ENCODE measurements around the gene USP37. TPM values are rescaled to one million over a fixed set of nuclear protein-coding genes. Genes with fewer than 3 reads are reported as not detected.

USP37 gene
- total and polyA plus RNA-seq, 11 donors, result 1.8 to 10.3 (median 5.8) TPM

DNA sequence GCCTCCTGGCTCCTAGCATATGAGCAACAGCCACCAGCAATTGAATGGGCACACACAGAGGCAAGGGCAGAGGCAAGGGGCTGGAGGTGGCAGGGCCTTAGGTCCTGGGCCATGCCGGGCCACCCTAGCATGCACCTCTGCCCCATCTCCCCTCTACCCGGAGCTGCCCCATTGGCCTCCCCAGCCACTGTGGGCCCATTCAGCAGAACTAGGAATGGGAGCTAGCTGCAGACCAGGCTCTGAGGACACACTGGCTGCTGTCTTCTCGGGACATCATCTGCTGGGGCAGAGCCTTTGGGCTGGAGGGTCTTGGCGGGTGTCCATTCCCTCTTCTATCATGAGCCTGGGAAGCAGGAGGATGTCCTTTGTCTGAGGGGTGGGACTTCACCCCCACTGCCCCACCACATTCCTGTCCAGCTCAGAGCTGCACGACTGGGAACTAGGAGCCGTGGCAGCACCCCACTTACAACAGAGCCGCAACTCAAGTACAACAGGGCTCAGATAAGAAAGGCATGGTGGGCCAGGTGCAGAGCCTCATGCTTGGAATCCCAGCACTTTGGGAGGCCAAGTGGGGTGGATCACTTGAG lies 148.4 kb downstream of the USP37 start:
- H3K27ac ChIP-seq, result no peak overlapping the region
- no peak for DNase-seq
- H3K4me1 ChIP-seq, result no peaks in the 10 kb centered on the region
- 58 to 79% (median 74%) methylated on average over 4 to 7 of the region's 7 CpGs for WGBS, 4 donors
- no peaks in the 10 kb centered on the region for H3K27me3 ChIP-seq
- ATAC-seq, result peak in 1 of 4 donors; percentile 36
- no peaks in the 10 kb centered on the region for H3K9me3 ChIP-seq
- H3K36me3 ChIP-seq, result no peaks in the 10 kb centered on the region
- intact Hi-C loops (cut with DNase I), result loop anchor here in 2 of 10 donors (5.0 kb wide), 2 partner anchors 38 to 43 kb away; no protein-coding TSS in a partner anchor
- H3K4me3 ChIP-seq, result no peak overlapping the region
- TF ChIP-seq, protein P1, sequence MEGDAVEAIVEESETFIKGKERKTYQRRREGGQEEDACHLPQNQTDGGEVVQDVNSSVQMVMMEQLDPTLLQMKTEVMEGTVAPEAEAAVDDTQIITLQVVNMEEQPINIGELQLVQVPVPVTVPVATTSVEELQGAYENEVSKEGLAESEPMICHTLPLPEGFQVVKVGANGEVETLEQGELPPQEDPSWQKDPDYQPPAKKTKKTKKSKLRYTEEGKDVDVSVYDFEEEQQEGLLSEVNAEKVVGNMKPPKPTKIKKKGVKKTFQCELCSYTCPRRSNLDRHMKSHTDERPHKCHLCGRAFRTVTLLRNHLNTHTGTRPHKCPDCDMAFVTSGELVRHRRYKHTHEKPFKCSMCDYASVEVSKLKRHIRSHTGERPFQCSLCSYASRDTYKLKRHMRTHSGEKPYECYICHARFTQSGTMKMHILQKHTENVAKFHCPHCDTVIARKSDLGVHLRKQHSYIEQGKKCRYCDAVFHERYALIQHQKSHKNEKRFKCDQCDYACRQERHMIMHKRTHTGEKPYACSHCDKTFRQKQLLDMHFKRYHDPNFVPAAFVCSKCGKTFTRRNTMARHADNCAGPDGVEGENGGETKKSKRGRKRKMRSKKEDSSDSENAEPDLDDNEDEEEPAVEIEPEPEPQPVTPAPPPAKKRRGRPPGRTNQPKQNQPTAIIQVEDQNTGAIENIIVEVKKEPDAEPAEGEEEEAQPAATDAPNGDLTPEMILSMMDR (IDR thresholded peaks at IDR 0.05), result no peak
- TF ChIP-seq POLR2A (IDR thresholded peaks at IDR 0.05), result no peak

DNA sequence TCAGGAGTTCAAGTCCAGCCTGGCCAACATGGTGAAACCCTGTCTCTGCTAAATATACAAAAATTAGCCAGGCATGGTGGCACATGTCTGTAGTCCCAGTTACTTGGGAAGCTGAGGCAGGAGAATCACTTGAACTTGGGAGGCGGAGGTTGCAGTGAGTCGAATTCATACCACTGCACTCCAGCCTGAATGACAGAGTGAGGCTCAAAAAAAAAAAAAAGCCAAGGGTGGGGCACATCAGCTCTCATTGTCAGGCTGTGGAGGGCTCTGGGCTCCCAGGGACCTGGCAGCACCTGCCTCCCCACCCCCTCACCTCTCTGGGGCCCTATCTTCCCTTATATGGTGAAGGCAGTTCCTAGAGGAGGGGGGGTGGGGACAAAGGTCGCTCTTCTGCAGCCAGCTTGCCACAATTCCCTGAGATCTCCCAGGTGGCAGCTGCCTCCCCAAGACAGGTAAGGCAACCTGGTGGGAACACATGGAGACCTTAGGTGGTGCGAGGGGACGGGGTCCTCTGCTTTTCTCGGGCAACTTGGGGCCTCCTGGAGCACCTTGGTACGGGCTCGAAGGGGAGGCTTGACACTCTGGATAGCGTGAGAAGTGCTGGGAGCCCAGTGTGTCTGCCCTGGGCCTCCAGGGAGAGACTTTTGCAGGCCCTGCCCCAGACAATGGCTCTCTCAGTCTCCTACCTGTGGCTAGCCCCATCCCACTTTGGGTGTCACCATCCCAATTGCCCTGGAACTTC lies 149.3 kb downstream of the USP37 start, which contains the start of gene VIL1:
TSS of gene VIL1 (plus strand) at position 407 of the 742 bp plus-strand sequence. CDS start 4,656 bp downstream, outside the sequence.
- peak in 1 of 4 donors; percentile 19 for ATAC-seq
- TF ChIP-seq POLR2A (IDR thresholded peaks at IDR 0.05), result no peak
- TF ChIP-seq, protein P1 (IDR thresholded peaks at IDR 0.05), result no peak
- DNase-seq, result no peak
- Histone ChIP-seq H3K9me3 (no peaks in the 10 kb centered on the region), H3K4me3 (no peak within 1 kb of the TSS), H3K27ac (no peak within 1 kb of the TSS), H3K36me3 (no peaks in the 10 kb centered on the region), H3K27me3 (no peaks in the 10 kb centered on the region), H3K4me1 (no peaks in the 10 kb centered on the region)
- 84 to 90% (median 89%) methylated on average over 9 of the region's 9 CpGs for WGBS, 4 donors
- intact Hi-C loops (cut with DNase I), result loop anchor here in 2 of 10 donors (5.0 kb wide), 2 partner anchors 38 to 43 kb away; no protein-coding TSS in a partner anchor

DNA sequence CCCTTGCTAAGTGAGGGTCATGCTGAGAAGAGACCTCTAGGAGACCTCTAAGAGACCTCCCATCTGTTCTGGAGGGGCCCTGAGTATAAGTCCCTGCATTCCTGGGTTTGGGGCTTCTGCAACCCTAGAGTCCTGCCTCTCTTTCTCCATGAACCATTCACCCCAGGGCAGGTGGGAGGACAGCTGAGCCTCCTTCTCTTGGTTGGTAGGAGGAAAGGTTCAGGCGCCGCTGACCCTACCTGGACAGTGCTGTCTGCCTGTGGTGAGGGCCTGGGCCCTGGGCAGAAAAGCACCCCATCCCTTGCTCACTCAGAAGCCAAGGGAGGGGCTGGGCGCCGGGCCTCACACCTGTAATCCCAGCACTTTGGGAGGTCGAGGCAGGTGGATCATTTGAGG lies 149.8 kb downstream of the USP37 start:
- H3K9me3 ChIP-seq, result no peaks in the 10 kb centered on the region
- no peak overlapping the region for H3K27ac ChIP-seq
- no peaks in the 10 kb centered on the region for H3K36me3 ChIP-seq
- intact Hi-C loops (cut with DNase I), result loop anchor here in 2 of 10 donors (5.0 kb wide), 2 partner anchors 39 to 44 kb away; no protein-coding TSS in a partner anchor
- no peaks in the 10 kb centered on the region for H3K4me1 ChIP-seq
- no peak for TF ChIP-seq POLR2A (IDR thresholded peaks at IDR 0.05)
- TF ChIP-seq, protein P1 (IDR thresholded peaks at IDR 0.05), result no peak
- WGBS, 4 donors, result 90 to 96% (median 94%) methylated on average over 4 to 5 of the region's 5 CpGs
- no peak overlapping the region for H3K4me3 ChIP-seq
- ATAC-seq (no peak), DNase-seq (no peak)
- no peaks in the 10 kb centered on the region for H3K27me3 ChIP-seq

DNA sequence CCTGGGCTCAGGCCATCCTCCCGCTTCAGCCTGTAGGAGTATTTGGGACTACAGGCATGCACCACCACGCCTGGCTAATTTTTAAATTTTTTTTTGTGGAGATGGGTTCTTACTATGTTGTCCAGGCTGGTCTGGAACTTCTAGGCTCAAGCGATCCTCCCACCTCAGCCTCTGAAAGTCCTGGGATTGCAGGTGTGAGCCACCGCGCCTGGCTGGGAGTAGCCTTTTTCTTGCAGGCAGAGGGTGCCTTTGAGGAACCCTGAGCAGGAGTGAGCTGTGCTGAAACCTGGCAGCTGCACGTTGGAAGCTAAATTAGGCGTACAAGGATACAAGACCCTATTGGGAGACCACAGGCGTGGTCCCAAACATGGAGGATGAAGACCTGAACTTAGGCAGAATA lies 160.4 kb downstream of the USP37 start:
- Histone ChIP-seq H3K4me3 (peak overlapping the region in 1 of 12 donors; percentile 66), H3K27me3 (no peaks in the 10 kb centered on the region), H3K9me3 (no peaks in the 10 kb centered on the region), H3K4me1 (peaks cover 7 to 47% (median 33%) of the 10 kb centered on the region in 12 donors), H3K27ac (peak overlapping the region in 8 of 12 donors; percentile 82 to 96 (median 94)), H3K36me3 (peaks cover 3 to 28% (median 27%) of the 10 kb centered on the region in 9 donors)
- TF ChIP-seq, protein P1 (IDR thresholded peaks at IDR 0.05), result no peak
- TF ChIP-seq POLR2A (IDR thresholded peaks at IDR 0.05), result no peak
- 86 to 90% (median 87%) methylated on average over 8 of the region's 8 CpGs for WGBS, 4 donors
- ATAC-seq (no peak), DNase-seq (no peak)
- intact Hi-C loops (cut with DNase I), result loop anchor here in 9 of 10 donors (2.0 to 10.0 kb wide), 12 partner anchors 55 to 265 kb away; partner anchors contain the start of genes BCS1L (in 5 of the 9), ZNF142 (in 5 of the 9), CNOT9 (in 3 of the 9) and USP37 (in 3 of the 9)

Data from heart left ventricle (tissue), 16 donors.